Right renal cortex interstitium (tissue), 3 donors: ENCODE data around the gene P4HB. TPM values are rescaled to one million over a fixed set of nuclear protein-coding genes. Genes with fewer than 3 reads are reported as not detected.

Experiments
- DNase-seq, 3 donors: peaks; one replicate each; pipeline ENCODE4 v3.0.0-alpha.2; 2013; ENCODE audit warnings: low read depth in 3 of 3, low spot score in 2 of 3
- polyA plus RNA-seq, 3 donors: library from polyadenylated mRNA; unstranded; fragments of 120-200 nt; gene quantifications; one replicate each; pipeline ENCODE4 v1.2.1, GENCODE V29; 2013; ENCODE audit not compliant: insufficient read length in 3 of 3

Gene P4HB
- polyA plus RNA-seq, 3 donors, result 445 to 458 (median 450) TPM

DNA sequence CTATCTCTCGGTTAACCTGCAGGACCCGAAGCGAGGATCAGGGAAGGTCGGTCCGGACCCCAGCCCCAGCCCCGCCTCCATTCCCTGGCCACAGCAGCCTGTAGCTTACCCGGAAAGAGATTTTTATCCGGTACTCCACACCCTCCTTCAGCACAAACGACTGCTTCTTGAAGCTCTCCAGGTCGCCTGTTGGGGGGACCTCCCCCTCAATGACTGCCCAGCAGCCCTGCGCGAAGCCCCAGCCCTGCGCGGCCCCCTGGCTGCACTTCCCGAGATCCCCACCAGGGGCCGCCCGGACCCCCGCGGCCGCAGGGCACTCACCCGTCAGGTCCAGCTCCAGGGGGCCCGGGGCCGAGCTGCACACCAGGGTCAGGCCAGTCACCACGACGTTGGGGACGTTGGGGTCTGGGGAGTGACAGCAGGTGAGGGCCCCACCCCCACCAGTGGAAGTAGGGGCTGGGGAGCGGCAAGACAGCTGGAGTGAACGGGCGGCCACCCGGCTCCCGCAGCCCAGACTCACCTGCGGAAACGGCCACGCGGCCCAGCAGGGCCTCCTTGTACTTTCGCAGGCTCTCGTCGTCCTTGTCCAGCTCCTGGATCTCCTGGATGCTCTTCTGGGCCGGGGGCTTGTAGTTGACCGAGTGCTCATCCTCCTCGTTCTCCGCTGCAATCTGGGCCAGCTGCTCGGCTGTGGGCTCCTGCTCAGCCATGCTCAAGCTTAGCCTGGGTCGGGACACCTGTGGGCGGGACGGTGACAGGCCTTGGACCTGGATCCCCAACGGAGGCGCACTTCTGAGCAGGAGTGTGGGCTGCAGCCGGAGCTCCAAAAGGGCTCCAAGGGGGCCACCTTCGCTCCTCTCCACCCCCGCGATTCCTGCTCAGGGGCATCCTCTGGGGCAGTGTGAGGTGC is 9.1 kb upstream of the P4HB start:
- no peak for DNase-seq

DNA sequence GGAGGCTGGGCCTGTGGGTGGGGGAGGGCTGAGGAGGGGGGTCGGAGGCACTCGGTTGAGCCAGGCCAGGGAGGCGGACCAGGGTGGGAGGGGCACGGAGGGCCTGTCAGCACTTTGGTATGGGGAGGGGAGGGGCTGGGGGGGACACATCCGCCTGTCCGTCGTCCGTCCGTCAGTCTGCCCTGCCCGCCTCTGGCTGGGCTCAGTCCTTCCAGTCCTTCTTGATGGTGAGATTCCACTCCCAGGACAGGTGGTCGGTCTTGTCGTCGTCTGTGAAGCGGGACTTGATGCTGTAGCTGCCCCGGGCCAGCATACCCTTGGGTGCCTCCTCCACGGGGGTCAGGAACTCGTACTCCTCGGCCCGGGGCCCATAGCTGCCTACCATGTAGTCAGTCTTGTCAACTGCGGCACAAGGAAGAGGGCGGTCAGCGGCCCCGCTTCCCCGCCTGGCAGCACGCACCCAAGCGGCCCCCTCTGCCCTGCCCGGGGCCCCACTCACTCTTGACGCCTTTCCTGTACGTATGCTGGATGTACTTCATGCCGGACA is 8.4 kb upstream of the P4HB start:
- no peak for DNase-seq

DNA sequence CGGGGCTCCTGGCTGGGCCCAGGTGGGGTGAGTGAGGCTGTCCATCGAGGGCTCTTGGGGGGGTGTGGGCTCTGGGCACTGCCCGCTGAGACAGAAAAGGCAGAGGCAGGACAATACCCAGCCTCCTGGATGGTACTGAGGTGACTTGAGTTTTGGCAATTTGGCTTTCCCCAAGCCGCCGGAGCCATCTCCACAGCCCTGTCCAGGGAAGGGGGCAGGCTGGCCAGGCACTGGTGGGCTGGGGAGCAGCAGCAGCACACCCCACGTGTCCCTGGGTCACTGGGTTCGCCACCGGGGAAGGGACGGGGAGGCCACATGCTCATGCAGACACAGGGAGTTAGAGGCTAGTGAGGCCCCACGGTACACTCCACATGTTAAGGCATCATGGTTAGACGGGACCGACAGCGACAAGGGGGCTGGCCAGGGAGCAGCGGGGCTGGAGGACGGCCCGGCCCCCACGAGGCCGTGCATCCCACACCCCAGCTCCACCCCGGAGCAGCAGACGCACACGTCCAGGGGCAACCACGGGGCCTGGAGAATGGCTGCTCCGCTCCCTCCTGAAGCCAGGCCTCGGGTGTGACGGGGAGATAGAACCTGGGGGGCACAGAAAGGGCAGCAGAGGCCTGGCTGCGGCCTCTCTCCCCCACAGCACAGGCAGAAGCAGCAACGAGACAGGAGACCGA is 7.8 kb upstream of the P4HB start:
- no peak for DNase-seq

DNA sequence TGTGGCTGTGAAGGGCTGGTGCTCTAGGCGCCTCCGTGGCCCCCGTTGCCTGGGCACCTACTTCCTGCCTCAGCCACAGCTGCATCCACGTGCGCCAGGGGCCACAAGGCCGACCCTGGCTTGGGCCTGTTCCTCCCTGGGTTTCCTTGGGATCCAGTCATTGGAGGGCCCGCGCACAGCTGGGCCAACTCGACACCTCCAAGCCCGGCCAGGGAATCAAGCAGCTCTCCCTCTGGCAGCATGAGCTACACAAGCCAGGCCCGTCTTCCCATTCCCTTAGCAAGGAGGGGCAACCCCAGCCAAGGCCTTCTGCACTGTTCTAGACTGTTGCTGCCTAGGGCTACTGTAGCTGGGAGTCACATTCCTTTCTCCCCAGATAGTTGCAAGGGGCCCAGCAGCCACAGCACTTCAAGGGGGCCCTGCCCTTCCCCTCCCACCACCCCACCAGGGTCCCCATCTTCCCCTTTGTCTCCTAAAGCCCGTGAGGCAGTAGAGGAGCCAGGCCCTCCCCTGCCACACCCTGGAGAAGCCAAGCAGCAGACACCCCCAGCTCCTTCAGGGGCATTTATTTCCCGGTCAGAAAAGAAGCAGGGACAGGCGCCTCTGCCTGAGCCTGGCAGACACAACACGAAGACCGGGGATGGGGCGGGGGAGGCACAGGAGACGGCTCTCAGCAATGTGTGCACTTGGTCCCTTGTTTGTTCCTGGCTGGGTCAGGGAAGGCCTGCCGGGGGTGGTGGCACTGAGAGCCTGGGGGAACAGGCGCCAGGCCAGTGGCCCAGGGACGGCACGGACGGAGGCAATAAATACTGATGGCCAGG is 7.0 kb upstream of the P4HB start:
- DNase-seq, result no peak

DNA sequence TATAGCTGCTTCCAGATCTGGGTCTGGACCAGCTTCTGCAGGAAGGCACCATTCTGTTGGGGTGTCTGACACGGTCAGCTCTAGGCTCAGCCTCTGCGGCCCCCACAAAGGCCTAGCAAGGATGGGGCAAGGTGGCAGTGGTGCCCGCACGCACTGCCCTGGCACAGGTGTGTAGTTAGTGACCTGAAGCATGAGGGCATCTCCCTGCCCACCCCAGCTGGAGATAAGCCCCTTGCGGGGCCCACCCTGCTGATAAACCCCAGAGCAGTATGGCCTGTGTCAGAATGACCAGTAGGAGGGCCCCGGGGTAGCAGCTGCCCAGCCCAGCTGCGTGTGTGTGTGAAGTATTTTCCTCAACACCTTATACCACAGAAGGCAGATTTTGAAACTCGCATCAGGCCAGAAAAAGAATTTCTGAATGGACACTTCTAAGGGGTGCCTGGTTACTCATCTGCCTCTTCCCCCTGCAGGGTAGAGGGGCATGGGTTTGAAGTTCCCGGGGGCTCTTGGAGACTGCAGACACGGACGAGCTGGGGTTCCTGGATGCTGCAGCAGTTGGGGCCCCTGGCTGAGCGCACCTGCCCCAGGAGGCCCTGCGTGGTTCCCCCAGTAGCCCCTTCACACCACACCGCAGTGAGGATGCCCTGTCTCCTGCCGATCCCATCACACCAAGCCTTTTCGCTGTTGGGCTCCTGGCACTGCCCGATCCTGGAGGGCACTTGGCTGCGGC is 6.3 kb upstream of the P4HB start:
- DNase-seq, result no peak

DNA sequence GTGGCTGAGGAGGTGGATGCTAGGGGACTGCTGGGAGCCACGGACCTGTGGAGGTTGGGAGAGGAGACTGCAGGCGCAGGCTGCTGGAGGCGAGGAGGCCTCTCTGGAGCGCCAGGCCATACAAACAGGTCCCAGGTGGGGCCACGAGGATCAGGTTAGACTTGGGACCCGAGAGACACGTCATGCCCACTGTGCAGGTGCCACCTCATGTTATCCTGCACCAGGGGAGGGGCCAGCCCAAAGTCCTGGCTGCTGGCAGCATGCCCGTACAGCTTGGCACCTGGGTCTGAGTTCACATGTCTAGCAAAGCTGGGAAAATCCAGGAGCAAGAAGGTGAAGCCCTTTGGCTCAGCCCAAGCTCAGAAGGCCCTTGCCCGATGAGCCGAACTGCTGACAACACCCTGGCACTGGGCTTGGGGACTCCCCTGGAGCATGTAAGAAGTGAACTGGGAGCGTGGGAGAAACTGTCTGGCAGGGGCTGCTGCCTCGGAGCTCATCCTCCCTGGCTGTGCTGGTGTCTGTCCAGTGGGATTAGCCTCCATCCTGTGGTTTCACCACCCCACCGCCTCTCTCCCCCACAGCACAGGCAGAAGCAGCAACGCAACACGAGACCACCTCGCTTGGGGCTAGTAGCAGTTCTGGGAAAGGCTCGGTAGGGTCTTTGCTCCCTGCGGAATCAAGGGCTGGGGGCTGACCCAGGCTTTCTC is 5.6 kb upstream of the P4HB start:
- no peak for DNase-seq

DNA sequence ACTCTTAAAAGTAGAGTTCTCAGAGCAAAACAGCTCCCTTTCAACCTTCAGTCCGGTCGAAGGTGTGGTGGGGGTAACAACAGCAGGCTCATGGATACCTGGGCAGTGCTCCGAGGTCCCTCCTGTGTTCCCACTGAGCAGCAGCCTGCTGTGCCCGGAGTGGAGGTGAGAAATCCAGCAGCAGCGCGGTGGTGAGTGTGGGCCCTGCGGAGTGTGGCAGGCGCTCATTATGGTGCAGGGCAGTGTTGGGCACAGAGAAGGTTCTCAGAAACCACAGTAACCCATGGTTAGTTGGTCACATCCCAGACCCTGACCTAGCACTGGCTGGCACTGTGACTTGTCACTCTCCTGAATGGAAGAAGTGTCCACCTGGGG is 5.0 kb upstream of the P4HB start:
- no peak for DNase-seq

DNA sequence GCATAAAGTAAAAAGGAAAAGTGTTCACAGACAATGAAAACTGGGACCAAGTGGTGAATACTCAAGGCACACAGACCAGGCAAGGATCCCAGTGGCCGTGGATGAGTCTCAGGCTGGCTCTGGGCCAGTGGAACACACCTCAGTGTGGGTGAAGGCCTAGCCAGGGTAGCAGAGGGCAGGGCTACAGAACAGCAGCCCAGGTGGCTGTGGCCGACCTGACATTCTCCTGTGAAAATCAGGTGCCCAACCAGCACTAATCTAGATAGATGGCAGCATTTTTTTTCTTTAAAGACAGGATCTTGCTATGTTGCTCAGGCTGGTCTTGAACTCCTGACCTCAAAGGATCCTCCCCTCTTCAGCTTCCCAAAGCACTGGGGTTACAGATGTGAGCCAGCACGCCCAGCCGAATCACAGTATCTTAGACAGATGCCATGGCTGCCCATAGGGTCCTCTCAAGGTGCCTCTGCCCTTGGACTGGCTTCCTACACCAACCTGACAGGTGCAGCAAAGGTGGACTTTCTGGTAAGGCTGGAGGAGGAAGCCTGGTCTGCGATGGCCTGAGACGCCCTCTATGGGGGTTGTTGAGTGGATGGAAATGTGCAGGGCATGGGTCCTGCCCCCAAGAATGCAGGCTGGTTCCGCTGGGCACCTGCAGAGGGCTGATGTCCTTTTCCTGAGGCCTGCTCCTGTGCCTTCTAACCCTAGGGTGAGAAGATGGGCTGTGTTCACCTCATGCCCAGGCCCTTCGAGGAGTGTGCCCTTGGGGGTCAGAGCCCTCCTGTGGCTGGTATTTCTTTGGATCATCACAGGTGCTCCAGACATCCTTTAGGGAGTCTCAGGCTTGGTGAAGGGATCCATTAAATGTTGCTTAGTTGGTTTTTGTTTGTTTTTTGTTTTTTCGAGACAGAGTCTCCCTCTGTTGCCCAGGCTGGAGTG is 3.8 kb upstream of the P4HB start:
- DNase-seq, result no peak

DNA sequence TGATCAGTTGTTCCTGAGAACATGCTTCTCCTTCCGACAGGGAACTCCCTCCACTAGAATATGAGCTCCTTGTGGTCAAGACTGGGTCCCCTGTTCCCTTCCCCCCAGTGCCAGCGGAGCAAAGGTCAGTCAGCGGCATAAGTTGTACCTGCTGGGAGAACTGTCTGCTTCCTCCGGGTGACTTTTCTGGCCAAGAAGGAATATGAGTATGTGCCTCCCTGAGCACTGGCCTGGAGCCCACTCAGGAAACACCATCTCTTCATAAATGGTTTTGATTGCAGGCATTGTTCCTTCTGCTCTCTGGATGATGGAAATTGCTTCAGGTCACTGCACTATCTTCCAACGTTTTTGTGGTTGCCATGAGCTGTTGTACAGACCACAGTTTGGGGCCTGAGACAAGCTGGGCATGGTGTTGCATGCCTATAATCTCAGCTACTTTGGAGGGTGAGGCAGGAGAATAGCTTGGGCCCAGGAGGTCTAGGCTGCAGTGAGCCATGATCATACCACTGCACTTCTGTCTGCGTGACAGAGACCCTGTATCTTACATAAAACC is 2.9 kb upstream of the P4HB start:
- DNase-seq, result no peak

DNA sequence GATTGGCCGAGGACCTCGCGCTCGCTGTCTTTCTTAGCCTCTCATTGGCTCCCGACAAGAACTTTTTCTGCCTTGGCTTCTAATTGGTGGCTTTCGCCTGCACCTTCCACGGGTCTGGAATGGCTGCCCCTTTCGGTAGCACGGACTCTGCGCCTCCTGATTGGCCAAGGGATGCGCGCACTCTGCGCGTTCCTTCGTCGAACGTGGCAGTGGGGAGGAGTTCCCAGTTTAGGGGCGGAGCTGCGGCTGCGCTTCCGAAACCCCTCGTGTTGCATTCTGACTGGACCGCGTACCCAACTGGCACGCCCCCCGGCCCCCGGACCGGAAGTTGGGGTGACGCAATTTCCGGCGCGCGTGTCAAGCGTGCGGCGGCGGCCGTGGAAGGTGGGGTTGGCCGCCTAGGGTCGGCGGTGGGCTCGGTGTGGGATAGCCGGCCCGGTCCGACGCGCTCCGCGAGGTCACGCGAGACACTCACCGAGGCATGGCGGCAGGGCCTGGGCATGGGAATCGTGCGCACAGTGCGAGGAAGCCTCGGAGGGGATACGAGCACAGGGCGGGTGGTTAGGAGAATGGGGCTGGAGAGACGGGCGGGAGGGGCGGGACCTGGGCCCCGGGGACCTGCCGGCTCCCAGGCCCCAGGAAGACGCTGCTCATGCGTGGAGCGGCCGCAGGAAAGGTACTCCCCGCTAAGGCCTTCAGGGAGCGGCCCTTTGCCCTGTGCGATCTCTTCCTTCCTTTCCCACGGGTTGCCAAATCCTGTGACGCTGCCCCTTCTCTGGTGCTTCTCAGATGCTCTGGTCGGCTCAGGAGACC is 627 bp upstream of the P4HB start:
- DNase-seq, result peak; percentile 99 to 100 (median 100)

DNA sequence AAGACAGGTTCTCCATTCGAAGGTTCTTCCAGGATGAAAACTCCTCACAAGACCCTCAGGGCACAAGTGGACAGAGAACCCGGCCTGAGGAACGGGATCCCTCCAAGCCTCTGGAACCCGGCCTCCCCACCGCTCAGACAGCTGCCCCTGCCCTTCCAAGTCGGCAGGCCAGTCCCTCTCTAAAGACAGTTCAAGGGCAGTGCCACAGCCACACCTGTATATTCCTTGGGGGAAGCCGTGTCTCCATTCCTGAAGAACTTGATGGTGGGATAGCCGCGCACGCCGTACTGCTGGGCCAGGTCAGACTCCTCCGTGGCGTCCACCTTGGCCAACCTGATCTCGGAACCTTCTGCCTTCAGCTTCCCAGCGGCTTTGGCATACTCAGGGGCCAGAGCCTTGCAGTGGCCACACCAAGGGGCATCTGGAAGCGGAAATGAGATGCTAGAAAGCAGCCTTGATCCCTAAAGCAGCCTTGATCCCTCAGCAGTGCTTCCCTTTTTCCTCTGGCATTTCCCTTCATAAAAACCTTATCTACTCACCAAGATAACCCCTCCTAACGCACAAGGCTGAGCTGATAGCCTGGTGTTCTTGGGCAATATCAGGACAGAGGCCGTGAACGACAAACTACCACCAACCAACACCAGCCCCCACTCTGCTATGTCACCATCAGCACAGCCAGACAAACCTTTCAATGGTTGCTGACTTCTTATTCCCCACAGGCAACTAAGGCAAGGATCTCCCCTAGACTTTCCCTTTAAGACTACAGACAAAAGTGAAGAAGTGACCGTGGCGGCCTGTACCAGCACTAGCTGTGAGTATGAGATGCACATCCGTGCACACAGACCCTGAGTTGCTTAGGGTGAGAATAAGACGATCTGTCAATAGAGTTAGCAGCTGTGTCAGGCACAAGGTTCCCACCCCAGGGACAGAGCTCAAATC is 1.1 kb downstream of the P4HB start:
- no peak for DNase-seq

DNA sequence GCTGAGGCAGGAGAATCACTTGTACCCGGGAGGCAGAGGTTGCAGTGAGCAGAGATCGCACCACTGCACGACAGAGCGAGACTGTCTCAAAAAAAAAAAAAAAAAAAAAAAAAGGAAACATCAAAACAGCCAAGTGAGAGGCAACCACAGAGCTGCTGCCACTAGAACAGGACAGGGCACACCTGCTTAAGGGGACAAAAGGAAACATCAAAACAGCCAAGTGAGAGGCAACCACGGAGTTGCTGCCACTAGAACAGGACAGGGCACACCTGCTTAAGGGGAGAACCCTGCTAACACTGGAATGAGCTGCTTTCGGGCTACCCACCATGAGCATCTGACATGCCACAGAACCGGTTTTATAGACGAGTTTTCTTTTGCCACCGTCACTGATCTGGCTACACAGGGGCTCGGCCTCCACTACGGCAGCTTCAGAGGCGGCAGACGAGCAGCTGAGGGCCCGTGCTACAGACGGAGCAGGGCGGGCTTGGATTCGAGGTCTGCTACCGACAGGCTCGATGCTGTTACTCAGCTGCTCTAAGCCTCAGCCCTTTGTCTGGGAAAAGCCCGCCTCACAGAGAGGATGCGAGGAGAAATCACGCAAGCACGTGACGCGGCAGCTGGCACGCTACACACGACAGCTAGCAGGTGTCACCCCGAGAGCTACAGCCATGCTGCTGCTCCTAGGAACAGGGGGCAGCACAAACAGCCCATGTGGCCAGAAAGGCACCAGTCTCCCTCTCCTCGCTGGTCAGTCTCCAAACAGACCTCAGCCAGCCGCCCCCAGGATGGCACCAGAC is 2.0 kb downstream of the P4HB start:
- DNase-seq, result no peak

DNA sequence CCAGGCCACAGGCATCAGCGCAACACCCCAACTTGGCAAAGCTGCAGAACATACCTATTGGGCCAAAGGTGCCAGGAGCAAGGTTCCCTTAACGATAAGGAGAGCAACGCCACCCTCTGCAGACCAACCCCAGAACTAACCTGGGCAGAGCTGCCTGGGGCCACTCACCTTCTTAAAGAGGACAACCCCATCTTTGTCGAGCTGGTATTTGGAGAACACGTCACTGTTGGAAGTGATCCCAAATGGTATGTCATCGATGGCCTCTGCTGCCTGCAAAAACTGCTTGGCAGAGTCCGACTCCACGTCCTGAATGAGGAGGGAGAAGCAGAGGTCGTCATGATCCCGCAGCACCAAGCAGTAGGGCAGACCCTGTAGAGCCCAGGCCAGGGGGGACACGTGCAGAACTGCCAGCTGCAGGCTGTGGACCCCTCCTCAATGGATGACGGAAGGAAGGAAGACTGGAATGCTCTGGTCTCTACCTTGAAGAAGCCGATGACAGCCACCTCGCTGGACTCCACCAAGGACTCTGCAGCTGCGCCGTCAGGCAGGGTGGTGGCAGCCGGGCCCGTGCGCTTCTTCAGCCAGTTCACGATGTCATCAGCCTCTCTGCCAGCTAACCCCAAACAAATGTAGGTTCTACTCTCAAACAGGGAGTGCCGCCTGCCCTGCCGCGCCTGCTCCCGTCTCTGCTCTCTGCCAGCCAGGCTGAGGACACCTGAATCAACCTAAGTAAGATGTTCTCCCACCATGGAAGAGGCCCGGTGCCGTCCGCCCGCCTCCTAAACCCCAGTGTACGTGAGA is 5.2 kb downstream of the P4HB start:
- no peak for DNase-seq

DNA sequence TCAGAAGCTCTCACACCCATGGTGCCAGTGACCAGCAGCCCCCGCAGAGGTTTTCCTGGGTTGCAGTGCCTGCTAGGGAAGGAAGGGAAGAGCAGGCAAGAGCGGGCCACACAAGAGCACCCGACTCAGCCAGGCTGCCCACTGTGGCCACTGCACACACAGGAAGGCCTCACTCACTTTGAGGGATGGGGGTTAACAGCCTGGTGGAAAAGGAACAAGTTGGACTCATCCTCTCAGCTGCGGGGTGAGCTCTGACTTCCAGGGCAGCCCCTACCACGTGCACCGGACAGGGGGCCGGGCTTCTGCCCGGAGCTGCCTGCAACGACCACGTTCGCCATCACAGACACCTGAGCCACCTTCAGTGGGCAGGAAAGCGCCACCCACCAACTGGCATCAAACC is 8.1 kb downstream of the P4HB start:
- no peak for DNase-seq

DNA sequence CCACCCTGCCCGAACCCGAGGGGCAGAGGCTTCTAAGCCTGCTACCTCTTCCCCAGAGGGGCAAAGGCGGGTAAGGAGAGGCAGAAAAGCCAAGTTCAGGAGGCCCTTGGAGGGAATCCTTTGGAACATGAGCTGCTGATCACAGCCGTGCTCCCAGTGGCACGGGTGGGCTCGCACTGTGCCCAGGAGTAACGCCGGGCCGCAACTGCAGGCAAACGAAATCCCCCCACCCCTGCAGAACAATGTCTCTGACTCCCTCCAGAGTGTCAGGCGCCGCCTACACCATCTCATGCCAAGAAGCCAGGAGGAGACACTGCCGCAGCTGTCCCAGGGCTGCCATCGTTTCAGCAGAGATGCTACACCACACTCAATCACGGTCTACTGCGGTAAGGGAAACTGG is 8.9 kb downstream of the P4HB start:
- no peak for DNase-seq
